ENCODE data around the gene SLC35F6.

- TF ChIP-seq POLR2AphosphoS5 (IDR thresholded peaks at IDR 0.05; ENCODE audit: borderline replicate concordance, low read depth, low read length): no peak
- TF ChIP-seq EZH2 (IDR thresholded peaks at IDR 0.05): no peak
- no peak for TF ChIP-seq FOXP2 (optimal IDR thresholded peaks at IDR 0.05; ENCODE audit: control extremely low read depth, extremely low read length, insufficient read depth)
These were observed 21.9 kb upstream of the SLC35F6 start for GRCh38 chr2:26742048-26742770.
